Tibial artery (tissue), 4 donors: ENCODE measurements around the gene SLMAP.

ENCODE experiments used
- DNase-seq, 2 donors: peaks; one replicate each; pipeline ENCODE4 v3.0.0-alpha.2; 2019
- H3K27ac ChIP-seq, 2 donors: fragments of 200-600 bp; sonication (generic) in 1 of 2; 1 replicate in 1 of 2; 2 replicates in 1 of 2; pipeline ENCODE4 v1.5.1; 2018 to 2019; ENCODE audit warnings: mild to moderate bottlenecking in 1 of 2
- H3K27me3 ChIP-seq, 2 donors: fragments of 200-600 bp; sonication (generic) in 1 of 2; one replicate each; pipeline versions ENCODE4 v1.5.1 to v1.6.0; 2016 to 2019
- H3K36me3 ChIP-seq, 3 donors: fragments of 200-600 bp; sonication (generic) in 2 of 3; one replicate each; pipeline ENCODE4 v1.5.1; 2016 to 2019; ENCODE audit warnings: mild to moderate bottlenecking in 2 of 3
- H3K4me1 ChIP-seq, 4 donors: fragments of 200-600 bp; sonication (generic) in 2 of 4; 1 replicate in 3 of 4; 2 replicates in 1 of 4; pipeline ENCODE4 v1.5.1; 2016 to 2019
- H3K4me3 ChIP-seq, 2 donors: fragments of 200-600 bp; sonication (generic) in 1 of 2; 1 replicate in 1 of 2; 2 replicates in 1 of 2; pipeline ENCODE4 v1.5.1; 2018 to 2019; ENCODE audit warnings: mild to moderate bottlenecking in 2 of 2
- H3K9me3 ChIP-seq, 3 donors: fragments of 200-600 bp; sonication (generic) in 1 of 3; one replicate each; pipeline ENCODE4 v1.5.1; 2016 to 2019
- intact Hi-C: fragments of 100-400 bp; cut with DNase I; formaldehyde crosslinking; loops from one replicate; pipeline ENCODE4 v1.15.0; 2023; ENCODE audit warnings: low total_unique reads
- TF ChIP-seq, protein P1 (sequence below), 2 experiments: fragments of 200-600 bp in 1 of 2; fragments of 450-650 bp in 1 of 2; IDR thresholded peaks; one replicate each; pipeline ENCODE4 v1.5.1; 2017 to 2019; ENCODE audit warnings: antibody characterized with exemption in 2 of 2, mild to moderate bottlenecking in 1 of 2, moderate library complexity in 1 of 2

SLMAP gene

DNA sequence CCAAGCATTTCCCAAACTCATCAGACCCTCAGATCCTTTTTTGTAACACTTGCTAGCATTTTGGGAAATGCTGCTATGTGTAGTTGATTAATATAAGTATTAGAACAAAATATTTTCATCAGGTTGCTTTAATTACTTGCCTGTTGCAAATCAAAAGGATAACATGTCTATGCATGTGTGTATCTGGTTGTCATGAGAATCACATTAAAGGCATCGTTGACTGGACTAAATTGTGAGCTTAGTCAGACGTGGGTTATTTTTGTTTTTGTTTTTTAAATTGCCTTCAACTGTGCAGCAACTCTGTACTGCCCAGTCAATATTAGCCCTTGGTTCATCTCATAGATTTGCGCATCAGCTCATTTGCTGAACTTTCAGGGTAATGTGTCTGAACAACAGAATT, 81.6 kb downstream of the SLMAP start:
- TF ChIP-seq, protein P1, sequence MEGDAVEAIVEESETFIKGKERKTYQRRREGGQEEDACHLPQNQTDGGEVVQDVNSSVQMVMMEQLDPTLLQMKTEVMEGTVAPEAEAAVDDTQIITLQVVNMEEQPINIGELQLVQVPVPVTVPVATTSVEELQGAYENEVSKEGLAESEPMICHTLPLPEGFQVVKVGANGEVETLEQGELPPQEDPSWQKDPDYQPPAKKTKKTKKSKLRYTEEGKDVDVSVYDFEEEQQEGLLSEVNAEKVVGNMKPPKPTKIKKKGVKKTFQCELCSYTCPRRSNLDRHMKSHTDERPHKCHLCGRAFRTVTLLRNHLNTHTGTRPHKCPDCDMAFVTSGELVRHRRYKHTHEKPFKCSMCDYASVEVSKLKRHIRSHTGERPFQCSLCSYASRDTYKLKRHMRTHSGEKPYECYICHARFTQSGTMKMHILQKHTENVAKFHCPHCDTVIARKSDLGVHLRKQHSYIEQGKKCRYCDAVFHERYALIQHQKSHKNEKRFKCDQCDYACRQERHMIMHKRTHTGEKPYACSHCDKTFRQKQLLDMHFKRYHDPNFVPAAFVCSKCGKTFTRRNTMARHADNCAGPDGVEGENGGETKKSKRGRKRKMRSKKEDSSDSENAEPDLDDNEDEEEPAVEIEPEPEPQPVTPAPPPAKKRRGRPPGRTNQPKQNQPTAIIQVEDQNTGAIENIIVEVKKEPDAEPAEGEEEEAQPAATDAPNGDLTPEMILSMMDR (IDR thresholded peaks at IDR 0.05), result no peak
- no peaks in the 10 kb centered on the region for H3K9me3 ChIP-seq
- intact Hi-C loops, result no loop called here
- H3K27ac ChIP-seq, result no peak overlapping the region
- DNase-seq, result no peak
- H3K27me3 ChIP-seq, result no peaks in the 10 kb centered on the region
- peaks cover 0 to 5% (median 4%) of the 10 kb centered on the region in 3 donors for H3K36me3 ChIP-seq
- H3K4me3 ChIP-seq, result no peak overlapping the region
- H3K4me1 ChIP-seq, result no peaks in the 10 kb centered on the region

DNA sequence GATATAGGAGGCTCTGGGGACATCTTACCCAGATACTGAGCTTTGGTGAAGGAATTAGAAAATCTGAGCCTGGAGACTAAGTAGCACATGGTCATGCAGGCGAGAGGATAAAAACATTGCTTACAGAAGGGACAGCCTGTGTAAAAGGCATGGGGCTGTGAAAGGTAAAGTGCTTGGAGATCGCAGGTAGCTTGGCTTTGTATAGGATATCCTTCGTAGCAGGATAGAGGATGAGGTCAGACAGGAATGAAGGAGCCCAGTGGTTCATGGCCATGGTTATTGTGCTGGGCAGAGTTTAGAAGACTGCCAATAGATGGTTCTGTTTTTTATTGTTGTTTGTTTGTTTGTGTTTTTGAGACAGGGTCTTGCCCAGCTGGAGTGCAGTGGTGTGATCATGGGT, 82.5 kb downstream of the SLMAP start:
- intact Hi-C loops, result no loop called here
- Histone ChIP-seq H3K4me1 (no peaks in the 10 kb centered on the region), H3K27me3 (no peaks in the 10 kb centered on the region), H3K36me3 (no peaks in the 10 kb centered on the region), H3K4me3 (no peak overlapping the region), H3K27ac (no peak overlapping the region), H3K9me3 (no peaks in the 10 kb centered on the region)
- no peak for DNase-seq
- TF ChIP-seq, protein P1 (IDR thresholded peaks at IDR 0.05), result no peak

DNA sequence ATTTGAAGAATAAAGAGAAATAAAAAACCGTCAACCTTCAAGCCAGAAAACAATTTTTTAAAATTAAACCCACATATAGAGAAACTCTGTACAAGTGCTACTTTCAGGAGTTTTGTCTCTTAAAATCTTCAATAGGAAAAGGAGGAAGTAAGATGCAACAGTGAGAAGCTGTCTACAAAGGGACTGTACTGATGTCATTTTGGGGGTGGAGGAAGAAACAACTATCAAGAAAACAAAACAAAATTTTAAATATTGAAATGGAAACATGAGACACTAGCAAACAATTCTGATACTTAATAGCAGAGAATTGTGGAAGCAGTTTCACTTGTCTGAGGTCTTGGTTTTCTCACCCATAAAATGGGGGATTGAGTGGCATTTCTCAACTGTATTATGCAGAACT, 84.4 kb downstream of the SLMAP start:
- Histone ChIP-seq H3K36me3 (no peaks in the 10 kb centered on the region), H3K4me1 (no peaks in the 10 kb centered on the region), H3K4me3 (no peak overlapping the region), H3K9me3 (no peaks in the 10 kb centered on the region), H3K27ac (no peak overlapping the region), H3K27me3 (no peaks in the 10 kb centered on the region)
- DNase-seq, result no peak
- TF ChIP-seq, protein P1 (IDR thresholded peaks at IDR 0.05), result no peak
- intact Hi-C loops, result no loop called here

DNA sequence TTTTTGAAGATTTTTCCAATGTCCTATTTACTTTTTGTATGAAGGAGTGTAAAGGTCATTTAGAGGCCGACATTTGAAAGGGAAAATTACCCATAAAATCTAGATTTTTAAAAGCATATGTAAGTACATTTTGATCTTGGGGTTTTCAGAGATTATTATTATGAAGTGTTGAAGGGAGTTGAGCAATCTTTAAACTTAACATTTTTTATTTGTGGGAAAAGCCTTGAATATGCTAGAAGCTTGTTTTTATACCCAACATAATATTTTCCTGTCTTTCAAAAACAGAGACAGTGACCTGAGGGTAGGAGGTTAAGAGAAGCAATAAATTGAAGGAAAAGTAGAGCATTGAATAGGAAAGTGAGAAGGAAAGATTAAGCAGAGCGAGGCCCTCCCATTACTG, 85.7 kb downstream of the SLMAP start:
- intact Hi-C loops, result no loop called here
- H3K9me3 ChIP-seq, result no peaks in the 10 kb centered on the region
- H3K4me1 ChIP-seq, result no peaks in the 10 kb centered on the region
- no peak overlapping the region for H3K27ac ChIP-seq
- no peak overlapping the region for H3K4me3 ChIP-seq
- no peaks in the 10 kb centered on the region for H3K27me3 ChIP-seq
- H3K36me3 ChIP-seq, result no peaks in the 10 kb centered on the region
- DNase-seq, result no peak
- TF ChIP-seq, protein P1 (IDR thresholded peaks at IDR 0.05), result no peak

DNA sequence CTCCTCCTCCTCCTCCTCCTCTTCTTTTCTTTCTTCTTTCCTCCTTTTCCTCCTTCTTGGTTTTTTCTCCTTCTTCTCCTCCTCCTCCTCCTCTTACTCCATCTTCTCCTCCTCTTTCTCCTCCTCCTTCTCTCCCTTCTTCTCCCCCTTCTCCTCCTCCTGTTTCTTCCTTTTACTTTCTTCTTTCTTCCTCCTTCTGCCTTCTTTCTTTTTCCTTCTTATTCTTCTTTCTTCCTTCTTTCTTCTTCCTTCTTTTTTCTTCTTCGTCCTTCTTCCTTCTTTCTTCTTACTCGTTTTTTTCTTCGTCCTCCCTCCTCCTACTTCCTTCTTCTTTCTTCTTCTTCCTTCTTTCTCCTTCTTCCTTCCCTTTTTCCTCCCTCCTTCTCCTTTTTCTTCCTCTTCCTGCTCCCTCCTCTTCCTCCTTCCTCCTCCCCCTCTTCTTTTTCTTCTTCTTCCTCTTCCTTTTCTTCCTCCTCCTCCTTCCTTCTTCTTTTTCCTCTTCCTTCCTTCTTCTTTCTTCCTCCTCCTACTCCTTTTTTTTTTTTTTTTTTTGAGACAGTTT, 92.1 kb downstream of the SLMAP start:
- H3K27me3 ChIP-seq, result no peaks in the 10 kb centered on the region
- intact Hi-C loops, result no loop called here

More for the DNA sequence above, 92.1 kb downstream of the SLMAP start:
- no peaks in the 10 kb centered on the region for H3K9me3 ChIP-seq
- TF ChIP-seq, protein P1 (IDR thresholded peaks at IDR 0.05), result no peak
- H3K27ac ChIP-seq, result no peak overlapping the region
- no peak overlapping the region for H3K4me3 ChIP-seq
- DNase-seq, result no peak
- H3K36me3 ChIP-seq, result peaks cover 0 to 8% (median 0%) of the 10 kb centered on the region in 3 donors
- no peaks in the 10 kb centered on the region for H3K4me1 ChIP-seq
